Measurements from ENCODE around the gene RTKN. TPM values are rescaled to one million over a fixed set of nuclear protein-coding genes. Genes with fewer than 3 reads are reported as not detected.

RTKN gene
- total and polyA plus RNA-seq, 3 experiments from 2014 or later: 1.1 to 1.4 (median 1.2) TPM

- H3K36me3 ChIP-seq (ENCODE audit: insufficient read depth, low read length): no peaks in the 10 kb centered on the region
- POLR2A ChIA-PET: interaction anchor here (1.0 kb wide), 1 partner anchor 40 kb away, joined by 3 read pairs; the partner anchor contains the start of gene WBP1
- H3K27me3 Mint-ChIP-seq: peaks cover 4 to 13% of the 10 kb centered on the region in 2 donors
- CTCF ChIA-PET: interaction anchor here (1.1 to 1.5 kb wide), 3 partner anchors 17 to 62 kb away, joined by 3 read pairs; no protein-coding TSS in a partner anchor
- no peak overlapping the region for H3K27ac Mint-ChIP-seq
- no peaks in the 10 kb centered on the region for H3K9me3 Mint-ChIP-seq
- H3K4me3 ChIP-seq (ENCODE audit: low read length): no peak overlapping the region
- no peaks in the 10 kb centered on the region for H3K9me3 ChIP-seq (ENCODE audit: low read length)
- H3K27me3 ChIP-seq (ENCODE audit: insufficient read depth, low read length, poor library complexity, severe bottlenecking): peaks cover 6% of the 10 kb centered on the region
- peaks cover 0 to 9% (median under 1%) of the 10 kb centered on the region in 3 donors for H3K36me3 Mint-ChIP-seq
- no peak overlapping the region for H3K27ac ChIP-seq (ENCODE audit: low read depth, low read length)
- H3K4me1 ChIP-seq (ENCODE audit: insufficient read depth, low read length): peaks cover 23% of the 10 kb centered on the region
- H3K4me1 Mint-ChIP-seq: peaks cover 13 to 39% (median 18%) of the 10 kb centered on the region in 3 donors
- H3K4me3 Mint-ChIP-seq: no peak overlapping the region
- DNase-seq: no peak
Observed at GRCh38 chr2:74418312-74418711, 23.4 kb downstream of the RTKN start.

- Histone ChIP-seq H3K4me1 (ENCODE audit: insufficient read depth, low read length) (peaks cover 23% of the 10 kb centered on the region), H3K36me3 (ENCODE audit: insufficient read depth, low read length) (no peaks in the 10 kb centered on the region), H3K27ac (ENCODE audit: low read depth, low read length) (no peak overlapping the region), H3K27me3 (ENCODE audit: insufficient read depth, low read length, poor library complexity, severe bottlenecking) (peaks cover 6% of the 10 kb centered on the region), H3K4me3 (ENCODE audit: low read length) (no peak overlapping the region), H3K9me3 (ENCODE audit: low read length) (no peaks in the 10 kb centered on the region)
- peaks cover 9 to 36% (median 16%) of the 10 kb centered on the region in 3 donors for H3K4me1 Mint-ChIP-seq
- H3K27me3 Mint-ChIP-seq: peaks cover 7 to 16% of the 10 kb centered on the region in 2 donors
- H3K27ac Mint-ChIP-seq: no peak overlapping the region
- POLR2A ChIA-PET: no interaction called here
- no peak overlapping the region for H3K4me3 Mint-ChIP-seq
- H3K36me3 Mint-ChIP-seq: peaks cover 0 to 7% (median 2%) of the 10 kb centered on the region in 3 donors
- DNase-seq: no peak
- CTCF ChIA-PET: interaction anchor here (1.1 kb wide), 1 partner anchor 63 kb away, joined by 3 read pairs; no protein-coding TSS in a partner anchor
- H3K9me3 Mint-ChIP-seq: no peaks in the 10 kb centered on the region
Observed at GRCh38 chr2:74417763-74418162, 24.0 kb downstream of the RTKN start.

- H3K4me1 ChIP-seq (ENCODE audit: insufficient read depth, low read length): peaks cover 21% of the 10 kb centered on the region
- peaks cover 6 to 33% (median 14%) of the 10 kb centered on the region in 3 donors for H3K4me1 Mint-ChIP-seq
- DNase-seq: no peak
- H3K27me3 ChIP-seq (ENCODE audit: insufficient read depth, low read length, poor library complexity, severe bottlenecking): peaks cover 6% of the 10 kb centered on the region
- H3K9me3 Mint-ChIP-seq: no peaks in the 10 kb centered on the region
- ChIA-PET POLR2A (no interaction called here), CTCF (no interaction called here)
- peak overlapping the region in 2 of 8 donors; percentile 53 to 70 for H3K27ac Mint-ChIP-seq
- H3K4me3 ChIP-seq (ENCODE audit: low read length): no peak overlapping the region
- H3K4me3 Mint-ChIP-seq: peak overlapping the region in 1 of 7 donors; percentile 25
- H3K27ac ChIP-seq (ENCODE audit: low read depth, low read length): no peak overlapping the region
- H3K9me3 ChIP-seq (ENCODE audit: low read length): no peaks in the 10 kb centered on the region
- peaks cover 12 to 18% of the 10 kb centered on the region in 2 donors for H3K27me3 Mint-ChIP-seq
- H3K36me3 ChIP-seq (ENCODE audit: insufficient read depth, low read length): no peaks in the 10 kb centered on the region
- H3K36me3 Mint-ChIP-seq: peaks cover 0 to 6% (median 2%) of the 10 kb centered on the region in 3 donors
Observed at GRCh38 chr2:74417197-74417596, 24.5 kb downstream of the RTKN start.

GRCh38 chr2:74416778-74417177 is 25.0 kb downstream of the RTKN start:
- H3K36me3 Mint-ChIP-seq: peaks cover 0 to 4% (median 2%) of the 10 kb centered on the region in 3 donors
- H3K4me3 Mint-ChIP-seq: peak overlapping the region in 1 of 7 donors; percentile 76
- H3K27ac Mint-ChIP-seq: peak overlapping the region in 2 of 8 donors; percentile 53 to 70
- peaks cover 6 to 31% (median 14%) of the 10 kb centered on the region in 3 donors for H3K4me1 Mint-ChIP-seq
- Histone ChIP-seq H3K36me3 (ENCODE audit: insufficient read depth, low read length) (no peaks in the 10 kb centered on the region), H3K4me3 (ENCODE audit: low read length) (no peak overlapping the region), H3K27me3 (ENCODE audit: insufficient read depth, low read length, poor library complexity, severe bottlenecking) (peaks cover 6% of the 10 kb centered on the region), H3K27ac (ENCODE audit: low read depth, low read length) (no peak overlapping the region), H3K4me1 (ENCODE audit: insufficient read depth, low read length) (peaks cover 19% of the 10 kb centered on the region), H3K9me3 (ENCODE audit: low read length) (no peaks in the 10 kb centered on the region)
- ChIA-PET CTCF (no interaction called here), POLR2A (no interaction called here)
- no peaks in the 10 kb centered on the region for H3K9me3 Mint-ChIP-seq
- peaks cover 12 to 19% of the 10 kb centered on the region in 2 donors for H3K27me3 Mint-ChIP-seq
- DNase-seq: no peak

GRCh38 chr2:74415762-74416395 is 25.9 kb downstream of the RTKN start:
- Histone ChIP-seq H3K27me3 (ENCODE audit: insufficient read depth, low read length, poor library complexity, severe bottlenecking) (peaks cover 6% of the 10 kb centered on the region), H3K4me1 (ENCODE audit: insufficient read depth, low read length) (peaks cover 15% of the 10 kb centered on the region), H3K36me3 (ENCODE audit: insufficient read depth, low read length) (no peaks in the 10 kb centered on the region), H3K4me3 (ENCODE audit: low read length) (peak overlapping the region; percentile 21), H3K27ac (ENCODE audit: low read depth, low read length) (no peak overlapping the region), H3K9me3 (ENCODE audit: low read length) (no peaks in the 10 kb centered on the region)
- Mint-ChIP-seq H3K9me3 (no peaks in the 10 kb centered on the region), H3K4me3 (peak overlapping the region in 3 of 7 donors; percentile 47 to 76 (median 56)), H3K4me1 (peaks cover 1 to 25% (median 9%) of the 10 kb centered on the region in 3 donors), H3K36me3 (peaks cover 0 to 2% (median 0%) of the 10 kb centered on the region in 3 donors), H3K27ac (peak overlapping the region in 2 of 8 donors; percentile 9 to 46), H3K27me3 (peaks cover 18 to 20% of the 10 kb centered on the region in 2 donors)
- POLR2A ChIA-PET: no interaction called here
- no peak for DNase-seq
- CTCF ChIA-PET: interaction anchor here (1.3 kb wide), 1 partner anchor 25 kb away, joined by 4 read pairs; no protein-coding TSS in a partner anchor

- ChIA-PET CTCF (interaction anchor here (1.3 kb wide), 1 partner anchor 24 kb away, joined by 4 read pairs; no protein-coding TSS in a partner anchor), POLR2A (no interaction called here)
- Histone ChIP-seq H3K36me3 (ENCODE audit: insufficient read depth, low read length) (no peaks in the 10 kb centered on the region), H3K4me1 (ENCODE audit: insufficient read depth, low read length) (peaks cover 7% of the 10 kb centered on the region), H3K27ac (ENCODE audit: low read depth, low read length) (no peak overlapping the region), H3K27me3 (ENCODE audit: insufficient read depth, low read length, poor library complexity, severe bottlenecking) (peaks cover 6% of the 10 kb centered on the region), H3K9me3 (ENCODE audit: low read length) (no peaks in the 10 kb centered on the region), H3K4me3 (ENCODE audit: low read length) (peak overlapping the region; percentile 51)
- peaks cover 18 to 21% of the 10 kb centered on the region in 2 donors for H3K27me3 Mint-ChIP-seq
- no peaks in the 10 kb centered on the region for H3K9me3 Mint-ChIP-seq
- peak overlapping the region in 1 of 8 donors; percentile 46 for H3K27ac Mint-ChIP-seq
- peaks cover 0 to 2% (median 0%) of the 10 kb centered on the region in 3 donors for H3K36me3 Mint-ChIP-seq
- H3K4me1 Mint-ChIP-seq: peaks cover 0 to 20% (median 5%) of the 10 kb centered on the region in 3 donors
- peak overlapping the region in 6 of 7 donors; percentile 19 to 74 (median 42) for H3K4me3 Mint-ChIP-seq
- DNase-seq: peak in 1 of 5 donors; percentile 18
Observed at GRCh38 chr2:74414881-74415761, 26.6 kb downstream of the RTKN start.

GRCh38 chr2:74414441-74414840 is 27.3 kb downstream of the RTKN start:
- Mint-ChIP-seq H3K27ac (peak overlapping the region in 1 of 8 donors; percentile 45), H3K9me3 (no peaks in the 10 kb centered on the region)
- peak overlapping the region; percentile 51 for H3K4me3 ChIP-seq (ENCODE audit: low read length)

More at GRCh38 chr2:74414441-74414840, 27.3 kb downstream of the RTKN start:
- ChIA-PET CTCF (no interaction called here), POLR2A (no interaction called here)
- Histone ChIP-seq H3K4me1 (ENCODE audit: insufficient read depth, low read length) (peaks cover 6% of the 10 kb centered on the region), H3K27ac (ENCODE audit: low read depth, low read length) (no peak overlapping the region), H3K27me3 (ENCODE audit: insufficient read depth, low read length, poor library complexity, severe bottlenecking) (peaks cover 6% of the 10 kb centered on the region), H3K36me3 (ENCODE audit: insufficient read depth, low read length) (no peaks in the 10 kb centered on the region), H3K9me3 (ENCODE audit: low read length) (no peaks in the 10 kb centered on the region)
- H3K36me3 Mint-ChIP-seq: peaks cover 0 to 2% (median 0%) of the 10 kb centered on the region in 3 donors
- no peak for DNase-seq
- H3K4me3 Mint-ChIP-seq: peak overlapping the region in 4 of 7 donors; percentile 50 to 74 (median 64)
- H3K27me3 Mint-ChIP-seq: peaks cover 19 to 24% of the 10 kb centered on the region in 2 donors
- H3K4me1 Mint-ChIP-seq: peaks cover 0 to 16% (median 4%) of the 10 kb centered on the region in 3 donors

Data from CD8-positive, alpha-beta memory T cell (primary cell).